ENCODE measurements around the gene CGB1.
"Not testable (repeated sequence)": the region's sequence is repeated elsewhere in the genome, so short reads cannot be mapped to it uniquely, and the experiment has no call there.

The CGB1 gene

GRCh38 chr19:49020931-49021895, 15.5 kb downstream of the CGB1 start:
- no peak for DNase-seq

- DNase-seq = no peak
Measured at GRCh38 chr19:49020342-49020741, 16.4 kb downstream of the CGB1 start.

DNA sequence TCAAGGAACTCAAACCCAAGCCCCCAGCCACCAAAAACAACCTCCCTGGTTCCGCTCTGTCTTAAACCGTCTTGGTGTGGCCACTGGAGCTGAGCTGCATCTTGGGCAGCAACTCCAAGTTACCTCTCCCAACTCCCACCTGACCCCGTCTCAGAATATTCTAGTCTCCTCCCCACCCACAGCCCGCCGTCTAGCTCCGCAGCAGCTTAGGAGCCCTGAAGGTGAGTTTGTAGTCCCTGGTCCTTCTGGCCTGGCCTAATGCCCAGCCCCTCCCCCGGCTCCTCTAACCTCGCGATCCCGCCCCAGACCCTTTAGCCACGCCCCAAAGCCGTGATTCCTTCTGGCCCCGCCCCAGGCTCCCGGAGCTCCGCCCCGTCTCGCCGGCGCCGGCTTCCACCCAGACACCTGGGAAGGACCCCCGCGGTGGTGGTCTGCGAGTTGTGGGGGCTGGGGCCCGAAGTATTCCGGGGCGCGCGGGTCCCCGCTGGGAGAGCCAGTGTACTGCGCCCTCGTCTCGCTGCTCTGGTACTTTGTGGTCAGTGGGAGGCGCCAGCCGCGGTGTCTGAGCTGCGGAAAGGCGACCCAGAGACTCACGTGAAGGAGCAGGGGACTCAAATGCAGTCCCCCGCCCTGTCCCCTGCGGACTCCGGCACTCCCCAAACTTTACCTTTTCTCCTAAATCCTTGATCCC, 17.3 kb downstream of the CGB1 start:
- DNase-seq = peak; percentile 68

GRCh38 chr19:49018388-49019241, 18.1 kb downstream of the CGB1 start:
- DNase-seq = not testable (repeated sequence)

GRCh38 chr19:49017666-49018351, 18.9 kb downstream of the CGB1 start:
- peak; percentile 74 for DNase-seq

DNA sequence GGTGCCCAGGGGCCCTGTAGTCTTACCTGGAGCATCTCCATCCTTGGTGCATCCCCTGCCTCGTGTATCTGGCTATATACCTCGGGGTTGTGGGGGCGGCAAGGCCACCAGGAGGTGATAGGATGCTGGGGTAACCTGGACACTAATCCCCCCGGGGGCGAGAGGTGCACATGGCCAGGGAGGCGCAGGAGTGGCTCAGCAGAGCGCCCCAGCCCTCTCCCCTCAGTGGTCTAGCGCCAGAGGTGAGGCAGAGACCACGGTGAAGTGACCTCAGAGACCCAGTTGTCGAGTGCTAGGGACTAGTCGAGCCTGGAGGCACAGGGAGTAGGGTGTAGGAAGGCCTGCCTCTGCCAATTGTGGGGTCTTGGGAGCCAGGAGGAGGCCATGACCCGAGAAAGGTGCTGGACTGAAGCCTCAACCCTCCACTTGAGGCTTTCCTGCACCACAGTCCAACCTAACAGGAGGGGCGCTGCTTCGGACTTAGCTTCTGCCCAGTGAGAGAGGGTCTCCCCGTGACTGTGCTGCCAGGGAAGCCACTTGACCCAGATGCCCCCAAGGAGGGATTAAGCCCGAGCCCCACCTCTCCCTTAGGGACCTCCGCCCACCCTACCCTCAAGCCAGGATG, 19.5 kb downstream of the CGB1 start, which contains the start of gene LHB:
Gene LHB, minus strand, starts transcription at position 51 of the 625 bp plus-strand sequence. Its CDS starts 10 bp downstream, at position 41.
- no peak for DNase-seq

GRCh38 chr19:49016067-49016839, 20.4 kb downstream of the CGB1 start:
- DNase-seq = no peak

- DNase-seq = no peak
Measured at GRCh38 chr19:49014870-49015255, 21.8 kb downstream of the CGB1 start.

DNA sequence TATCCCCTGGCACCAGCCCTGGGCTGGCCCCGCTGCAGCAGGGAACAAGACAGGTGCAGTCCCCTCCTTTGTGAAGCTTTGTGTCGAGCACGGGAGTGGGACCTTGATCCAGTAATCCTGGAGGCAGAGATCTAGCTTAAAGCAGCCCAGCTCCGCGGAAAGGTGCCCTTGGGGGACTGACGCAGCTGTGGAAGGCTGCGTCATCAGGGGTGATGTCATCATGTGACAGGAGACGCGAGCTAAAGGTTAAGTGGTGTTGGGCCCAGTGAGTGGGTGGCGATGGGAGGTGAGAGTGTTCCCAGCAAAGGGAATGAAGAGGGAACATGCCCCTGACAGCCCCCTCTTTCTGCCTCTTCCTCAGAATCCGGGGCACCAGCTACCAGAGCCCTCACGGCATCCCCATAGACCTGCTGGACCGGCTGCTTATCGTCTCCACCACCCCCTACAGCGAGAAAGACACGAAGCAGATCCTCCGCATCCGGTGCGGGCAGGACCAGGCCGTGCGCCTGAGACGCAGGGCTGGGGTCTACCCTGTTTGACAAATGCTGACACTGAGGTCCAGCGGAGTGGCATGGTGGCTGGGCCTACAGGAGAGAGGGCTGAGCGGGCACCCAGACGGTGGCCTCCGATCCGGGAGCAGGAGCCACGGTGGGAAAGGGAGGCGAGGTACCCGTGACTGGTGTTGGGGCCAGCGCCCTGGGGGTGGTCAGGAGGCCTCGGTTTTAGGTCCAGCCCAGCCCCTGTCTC, 22.4 kb downstream of the CGB1 start:
- DNase-seq = no peak

GRCh38 chr19:49011194-49011593, 25.5 kb downstream of the CGB1 start:
- no peak for DNase-seq

DNA sequence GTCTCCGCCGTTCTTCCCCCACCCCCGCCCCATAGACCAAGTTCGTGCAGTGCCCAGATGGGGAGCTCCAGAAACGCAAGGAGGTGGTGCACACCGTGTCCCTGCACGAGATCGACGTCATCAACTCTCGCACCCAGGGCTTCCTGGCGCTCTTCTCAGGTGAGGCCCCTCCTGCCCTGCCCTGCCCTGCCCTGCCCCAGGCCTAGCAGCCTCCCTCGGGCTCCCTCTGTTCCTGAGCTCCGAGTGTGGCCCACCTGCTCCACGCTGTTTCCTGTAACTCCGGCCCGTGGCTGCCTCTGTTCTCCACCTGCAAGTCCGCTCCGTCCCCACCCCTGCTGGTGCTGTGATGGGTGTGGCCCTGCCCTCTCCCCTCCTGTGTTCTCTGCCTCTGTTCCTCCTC, 26.2 kb downstream of the CGB1 start:
- DNase-seq = no peak

DNA sequence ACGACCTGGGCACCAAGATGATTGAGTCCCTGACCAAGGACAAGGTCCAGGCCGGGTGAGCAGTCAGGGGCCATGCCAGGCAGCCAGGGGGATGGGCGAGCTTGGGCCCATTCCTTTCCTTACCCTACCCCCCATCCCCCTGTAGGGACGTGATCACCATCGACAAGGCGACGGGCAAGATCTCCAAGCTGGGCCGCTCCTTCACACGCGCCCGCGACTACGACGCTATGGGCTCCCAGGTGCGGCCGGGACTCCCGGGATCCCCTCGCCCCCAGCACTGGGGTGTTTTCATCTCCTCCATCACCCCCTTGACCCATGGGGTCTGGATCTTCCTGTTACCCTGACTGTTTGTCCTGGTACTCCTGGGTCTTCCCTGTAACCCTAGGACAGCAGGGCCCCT, 26.9 kb downstream of the CGB1 start:
- DNase-seq = no peak

DNA sequence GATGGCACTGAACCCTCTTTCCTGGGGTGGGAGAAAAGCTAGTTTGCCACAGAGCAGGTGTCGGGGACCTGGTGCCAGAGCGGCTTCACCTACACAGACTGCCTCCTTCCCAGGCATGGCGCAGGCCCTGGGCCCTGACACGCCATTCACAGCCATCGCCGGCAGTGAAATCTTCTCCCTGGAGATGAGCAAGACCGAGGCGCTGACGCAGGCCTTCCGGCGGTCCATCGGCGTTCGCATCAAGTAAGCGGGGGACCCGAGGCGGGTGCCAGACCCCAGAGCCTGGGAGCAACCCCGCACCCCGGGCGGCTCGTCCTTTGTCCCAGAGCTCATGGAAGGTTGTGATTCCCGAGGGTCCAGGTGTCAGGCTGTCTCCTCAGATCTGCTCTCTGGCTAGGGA, 29.8 kb downstream of the CGB1 start:
- no peak for DNase-seq

GRCh38 chr19:49004964-49005614, 31.6 kb downstream of the CGB1 start:
- DNase-seq = no peak

DNA sequence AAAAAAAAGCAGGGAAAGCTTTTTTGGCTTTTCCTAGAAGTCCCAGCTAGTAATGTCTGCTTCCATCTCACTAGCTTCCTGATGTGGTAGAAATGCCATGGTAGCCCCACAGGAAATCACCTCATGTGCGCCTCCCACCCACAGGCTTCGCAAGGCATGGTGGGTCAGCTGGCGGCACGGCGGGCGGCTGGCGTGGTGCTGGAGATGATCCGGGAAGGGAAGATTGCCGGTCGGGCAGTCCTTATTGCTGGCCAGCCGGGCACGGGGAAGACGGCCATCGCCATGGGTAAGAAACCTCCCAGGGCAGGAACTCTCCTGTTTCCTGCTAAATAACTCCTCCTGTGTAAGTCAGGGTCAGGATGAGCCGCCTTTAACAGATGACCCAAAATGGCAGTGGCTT, 32.6 kb downstream of the CGB1 start:
- no peak for DNase-seq

DNA sequence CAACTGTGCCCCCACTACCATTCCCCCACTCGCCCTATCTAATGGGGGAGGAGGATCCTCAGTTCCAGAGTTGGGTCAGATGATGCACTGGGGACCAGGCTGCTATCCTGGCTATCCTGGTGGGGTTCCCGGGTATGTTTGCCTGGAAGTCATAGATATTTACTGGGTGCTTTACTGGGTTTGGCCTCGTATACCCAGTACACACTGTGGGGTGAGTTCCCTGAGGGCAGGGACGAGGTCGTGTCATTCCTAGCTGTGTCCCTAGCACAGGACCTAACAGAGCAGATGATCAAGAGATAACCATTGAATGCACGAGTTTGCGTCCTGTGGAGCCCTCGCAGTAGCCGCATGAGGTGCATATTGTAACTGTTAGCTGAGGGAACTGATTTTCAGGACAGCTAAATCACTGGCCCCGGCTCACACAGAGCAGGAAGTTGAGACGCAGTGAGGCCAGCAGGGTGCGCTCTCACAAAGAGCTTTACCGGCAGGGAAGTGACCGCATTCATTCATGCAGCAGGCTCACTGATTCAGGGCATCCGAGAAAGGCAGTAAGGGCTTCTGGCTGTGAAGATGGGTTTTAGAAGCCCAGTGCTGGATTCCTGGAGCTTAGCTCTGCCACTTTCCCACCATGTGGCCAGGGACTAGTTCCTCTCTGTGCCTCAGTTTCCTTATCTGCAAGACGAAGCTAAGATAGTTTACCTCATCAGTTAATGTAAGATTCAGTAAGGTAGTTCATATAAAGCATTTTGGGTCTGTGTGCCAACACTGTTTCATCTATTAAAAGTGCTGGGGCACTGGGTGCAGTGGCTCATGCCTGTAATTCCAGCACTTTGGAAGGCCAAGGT, 37.0 kb downstream of the CGB1 start:
- DNase-seq = peak; percentile 68

- peak; percentile 38 for DNase-seq
Measured at GRCh38 chr19:48997972-48998371, 38.7 kb downstream of the CGB1 start.

- DNase-seq = no peak
Measured at GRCh38 chr19:48994035-48994386, 42.7 kb downstream of the CGB1 start.
